OCI-LY7 (cell line): ENCODE results near the gene INPP5B.

ENCODE experiments used
- EZH2phosphoT487 ChIP-seq: fragments of 200-600 bp; sonication (generic); IDR thresholded peaks from 2 replicates; pipeline ENCODE4 v1.6.1; 2018; ENCODE audit warnings: low read depth, borderline replicate concordance, mild to moderate bottlenecking, mixed run types, antibody characterized with exemption, low read length, moderate library complexity, mixed read lengths
- TF ChIP-seq, protein P1 (sequence below): fragments of 200-600 bp; sonication (generic); conservative IDR thresholded peaks from 2 replicates; pipeline ENCODE4 v1.5.1; 2014; ENCODE audit warnings: mild to moderate bottlenecking, antibody characterized with exemption, low read length, moderate library complexity, mixed read lengths

DNA sequence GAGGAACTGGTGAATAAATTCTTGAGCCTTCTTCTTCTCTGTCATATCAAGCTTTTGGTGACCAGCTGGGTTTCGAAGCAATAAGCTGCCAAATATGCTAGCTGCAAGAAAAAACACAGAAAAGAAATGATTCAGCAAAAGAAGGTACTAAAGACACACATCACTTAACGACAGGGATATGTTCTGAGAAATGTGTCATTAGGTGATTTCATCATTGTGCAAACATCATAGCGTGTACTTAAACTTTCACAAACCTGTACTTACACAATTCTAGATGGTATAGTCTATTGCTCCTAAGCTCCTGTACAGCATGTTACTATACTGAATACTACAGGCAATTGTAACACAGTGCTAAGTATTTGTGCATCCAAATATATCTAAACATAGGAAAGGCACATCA lies 84.5 kb downstream of the INPP5B start:
- TF ChIP-seq, protein P1, sequence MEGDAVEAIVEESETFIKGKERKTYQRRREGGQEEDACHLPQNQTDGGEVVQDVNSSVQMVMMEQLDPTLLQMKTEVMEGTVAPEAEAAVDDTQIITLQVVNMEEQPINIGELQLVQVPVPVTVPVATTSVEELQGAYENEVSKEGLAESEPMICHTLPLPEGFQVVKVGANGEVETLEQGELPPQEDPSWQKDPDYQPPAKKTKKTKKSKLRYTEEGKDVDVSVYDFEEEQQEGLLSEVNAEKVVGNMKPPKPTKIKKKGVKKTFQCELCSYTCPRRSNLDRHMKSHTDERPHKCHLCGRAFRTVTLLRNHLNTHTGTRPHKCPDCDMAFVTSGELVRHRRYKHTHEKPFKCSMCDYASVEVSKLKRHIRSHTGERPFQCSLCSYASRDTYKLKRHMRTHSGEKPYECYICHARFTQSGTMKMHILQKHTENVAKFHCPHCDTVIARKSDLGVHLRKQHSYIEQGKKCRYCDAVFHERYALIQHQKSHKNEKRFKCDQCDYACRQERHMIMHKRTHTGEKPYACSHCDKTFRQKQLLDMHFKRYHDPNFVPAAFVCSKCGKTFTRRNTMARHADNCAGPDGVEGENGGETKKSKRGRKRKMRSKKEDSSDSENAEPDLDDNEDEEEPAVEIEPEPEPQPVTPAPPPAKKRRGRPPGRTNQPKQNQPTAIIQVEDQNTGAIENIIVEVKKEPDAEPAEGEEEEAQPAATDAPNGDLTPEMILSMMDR = no peak
- no peak for TF ChIP-seq EZH2phosphoT487
